A549 (cell line): Measurements from ENCODE around the gene TTYH2. TPM values are rescaled to one million over a fixed set of nuclear protein-coding genes. Genes with fewer than 3 reads are reported as not detected.

Experiments used
- ATAC-seq, 2 experiments: fragments of 200-7000 bp in 1 of 2; fragments of >200 bp in 1 of 2; cut with Nextera tagmentation in 1 of 2; cut with Tn5 transposase in 1 of 2; 3 replicates each; pipeline versions ENCODE4 v1.8.0 to v1.9.1; 2018 to 2020; ENCODE audit warnings: mild to moderate bottlenecking in 1 of 2, moderate library complexity in 1 of 2
- CTCF ChIA-PET: fragments of 300-600 bp; sonication (Branson Sonifier 250); formaldehyde crosslinking; extraction: SDS; loops from one replicate; lab custom pipeline; 2021; ENCODE audit warnings: antibody characterized with exemption, inconsistent platforms; lab: Yijun Ruan, JAX
- POLR2A ChIA-PET: fragments of 350-600 bp; formaldehyde crosslinking; extraction: SDS; loops from one replicate; lab custom pipeline; 2021; ENCODE audit warnings: antibody characterized with exemption, inconsistent platforms; lab: Yijun Ruan, JAX
- DNase-seq, 2 experiments: peaks; one replicate each; pipeline versions ENCODE4 v3.0.0 to v3.0.0-alpha.2; 2011 to 2016; ENCODE audit warnings: low read depth in 1 of 2, low spot score in 1 of 2
- FAIRE-seq: peaks from 2 replicates; lab custom pipeline; 2011; peaks lifted over from hg19 to GRCh38; lab: Jason Lieb, UNC
- H3K27ac ChIP-seq, 2 experiments: fragments of >200 bp; sonication (Bioruptor Twin); formaldehyde crosslinking; 3 replicates each; pipeline ENCODE4 v1.5.1; 2016 to 2017
- H3K4me1 ChIP-seq: fragments of >200 bp; sonication (Bioruptor Twin); formaldehyde crosslinking; 3 replicates; pipeline ENCODE4 v1.6.1; 2016
- H3K4me2 ChIP-seq: fragments of >200 bp; sonication (Bioruptor Twin); formaldehyde crosslinking; 3 replicates; pipeline ENCODE4 v1.6.1; 2016
- H3K4me3 ChIP-seq: fragments of >200 bp; sonication (Bioruptor Twin); formaldehyde crosslinking; 3 replicates; pipeline ENCODE4 v1.5.1; 2016
- H3K9me3 ChIP-seq: fragments of >200 bp; sonication (Bioruptor Twin); formaldehyde crosslinking; 3 replicates; pipeline ENCODE4 v1.6.1; 2016
- BHLHE40 ChIP-seq: IDR thresholded peaks from 2 replicates; pipeline ENCODE4 v1.6.1; 2012; ENCODE audit warnings: low read depth, low read length, inconsistent platforms
- EHF ChIP-seq: fragments of 250-450 bp; sonication (Bioruptor Pico); IDR thresholded peaks from 2 replicates; pipeline ENCODE4 v1.5.0; 2020; ENCODE audit warnings: mild to moderate bottlenecking
- EHMT2 ChIP-seq: fragments of 200-600 bp; sonication (generic); IDR thresholded peaks from 2 replicates; pipeline ENCODE4 v1.6.1; 2016; ENCODE audit warnings: antibody characterized with exemption, low read depth, mild to moderate bottlenecking, moderate library complexity
- EP300 ChIP-seq, 2 experiments: fragments of >200 bp; sonication (Bioruptor Twin); formaldehyde crosslinking; IDR thresholded peaks; 2 replicates in 1 of 2; 3 replicates in 1 of 2; pipeline ENCODE4 v1.6.1; 2016 to 2017
- FOSL2 ChIP-seq, 2 experiments: fragments of 450-650 bp in 1 of 2; fragments of >200 bp in 1 of 2; sonication (Bioruptor Twin) in 1 of 2; formaldehyde crosslinking; IDR thresholded peaks; 2 replicates each; pipeline versions ENCODE4 v1.5.0 to v1.6.1; 2016 to 2020; ENCODE audit warnings: mild to moderate bottlenecking in 1 of 2, moderate library complexity in 1 of 2
- HEYL ChIP-seq: fragments of 250-450 bp; sonication (Bioruptor Pico); IDR thresholded peaks from 2 replicates; pipeline ENCODE4 v1.8.0; 2021; ENCODE audit warnings: mild to moderate bottlenecking, moderate library complexity
- HOXB5 ChIP-seq: fragments of 250-450 bp; sonication (Bioruptor Pico); IDR thresholded peaks from 2 replicates; pipeline ENCODE4 v1.5.0; 2020; ENCODE audit warnings: mild to moderate bottlenecking, moderate library complexity
- JUNB ChIP-seq: fragments of >200 bp; sonication (Bioruptor Twin); formaldehyde crosslinking; IDR thresholded peaks from 2 replicates; pipeline ENCODE4 v1.6.1; 2016
- KDM5A ChIP-seq: fragments of 200-600 bp; sonication (generic); IDR thresholded peaks from 2 replicates; pipeline ENCODE4 v1.6.1; 2016; ENCODE audit warnings: antibody characterized with exemption, mild to moderate bottlenecking
- MAZ ChIP-seq: fragments of 150-350 bp; IDR thresholded peaks from 2 replicates; pipeline ENCODE4 v1.6.1; 2014; ENCODE audit warnings: antibody characterized with exemption, low read depth, low read length, borderline replicate concordance
- MYC ChIP-seq: IDR thresholded peaks from 2 replicates; pipeline ENCODE4 v1.6.1; 2012; ENCODE audit warnings: mild to moderate bottlenecking, inconsistent platforms, low read length, improper control_type of control experiment, borderline replicate concordance
- PHF8 ChIP-seq: fragments of 200-600 bp; sonication (generic); IDR thresholded peaks from 2 replicates; pipeline ENCODE4 v1.6.1; 2016; ENCODE audit warnings: low read depth, mild to moderate bottlenecking, antibody characterized with exemption, moderate library complexity, borderline replicate concordance
- RAD21 ChIP-seq, 2 experiments: fragments of >200 bp in 1 of 2; sonication (Bioruptor Twin) in 1 of 2; formaldehyde crosslinking in 1 of 2; IDR thresholded peaks in 1 of 2; conservative IDR thresholded peaks in 1 of 2; 2 replicates in 1 of 2; 3 replicates in 1 of 2; pipeline ENCODE4 v1.6.1; 2012 to 2018; ENCODE audit warnings: inconsistent platforms in 1 of 2
- RCOR1 ChIP-seq: fragments of 150-350 bp; IDR thresholded peaks from 2 replicates; pipeline ENCODE4 v1.6.1; 2014; ENCODE audit warnings: antibody characterized with exemption, low read length, low read depth
- SMC3 ChIP-seq: fragments of >200 bp; sonication (Bioruptor Twin); formaldehyde crosslinking; IDR thresholded peaks from 3 replicates; pipeline ENCODE4 v1.6.1; 2018; ENCODE audit warnings: inconsistent platforms
- TFCP2L1 ChIP-seq: fragments of 250-450 bp; sonication (Bioruptor Pico); IDR thresholded peaks from 2 replicates; pipeline ENCODE4 v1.5.0; 2021; ENCODE audit warnings: mild to moderate bottlenecking
- TP53 ChIP-seq: fragments of 250-450 bp; sonication (Bioruptor Pico); IDR thresholded peaks from 2 replicates; pipeline ENCODE4 v1.5.0; 2021; ENCODE audit warnings: mild to moderate bottlenecking, moderate library complexity
- ZNF302 ChIP-seq: fragments of 250-450 bp; sonication (Bioruptor Pico); IDR thresholded peaks from 2 replicates; pipeline ENCODE4 v1.9.0; 2021; ENCODE audit warnings: inconsistent platforms, mild to moderate bottlenecking, moderate library complexity
- ZSCAN20 ChIP-seq: fragments of 250-450 bp; sonication (Bioruptor Pico); IDR thresholded peaks from 2 replicates; pipeline ENCODE4 v1.8.0; 2022; ENCODE audit warnings: mild to moderate bottlenecking, moderate library complexity
- WGBS: methylation state at CpG from one replicate; pipeline ENCODE4 v1.1.6; 2017; ENCODE audit errors: missing lambda C conversion rate; 5-methylcytosine and 5-hydroxymethylcytosine counted together
- polyA plus RNA-seq, 4 experiments: library from polyadenylated mRNA; depleted of rRNA in 3 of 4; stranded (reverse); fragments of >200 nt; fragmentation: RNase III in 1 of 4; extraction: RNeasy Plus Mini Kit Qiagen cat#74134 plus additional on column Dnase treatment in 1 of 4; gene quantifications; 2 replicates in 3 of 4; 3 replicates in 1 of 4; pipeline ENCODE4 v1.2.3, GENCODE V29; 2011 to 2017
- TF ChIP-seq, protein P1 (sequence below): fragments of 450-650 bp; IDR thresholded peaks from 2 replicates; pipeline ENCODE4 v1.6.1; 2014; ENCODE audit warnings: antibody characterized with exemption
- TF ChIP-seq, protein P2 (sequence below): IDR thresholded peaks from 2 replicates; pipeline ENCODE4 v1.6.1; 2012
- TF ChIP-seq, protein P3 (sequence below): fragments of 200-600 bp; sonication (generic); IDR thresholded peaks from 2 replicates; pipeline ENCODE4 v1.6.1; 2016; ENCODE audit warnings: antibody characterized with exemption, mild to moderate bottlenecking, moderate library complexity

Gene TTYH2
- polyA plus RNA-seq, 2 of the 4 experiments (the other 2 are of a cell fraction): 1.4 to 1.7 TPM

DNA sequence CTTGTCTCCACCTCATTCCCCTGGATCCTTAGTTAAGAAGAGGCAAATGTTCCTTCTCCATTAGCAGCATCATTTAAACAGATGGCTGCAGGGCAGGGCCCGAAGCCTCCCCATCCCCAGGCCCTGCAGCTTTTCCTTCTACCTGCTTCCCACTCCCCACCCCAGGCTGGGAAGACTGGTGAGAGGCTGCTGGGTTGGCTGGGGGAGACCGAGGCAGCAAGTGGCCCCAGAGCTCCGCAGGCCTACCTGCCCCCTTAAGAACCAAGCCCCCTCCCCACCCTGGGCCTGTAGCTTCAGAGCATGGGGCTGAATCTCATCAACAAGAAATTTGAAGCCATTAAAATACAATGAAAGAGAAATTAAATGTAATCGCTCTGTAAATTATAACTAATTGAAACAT lies 32.0 kb upstream of the TTYH2 start (continued):
- TF ChIP-seq, protein P1, sequence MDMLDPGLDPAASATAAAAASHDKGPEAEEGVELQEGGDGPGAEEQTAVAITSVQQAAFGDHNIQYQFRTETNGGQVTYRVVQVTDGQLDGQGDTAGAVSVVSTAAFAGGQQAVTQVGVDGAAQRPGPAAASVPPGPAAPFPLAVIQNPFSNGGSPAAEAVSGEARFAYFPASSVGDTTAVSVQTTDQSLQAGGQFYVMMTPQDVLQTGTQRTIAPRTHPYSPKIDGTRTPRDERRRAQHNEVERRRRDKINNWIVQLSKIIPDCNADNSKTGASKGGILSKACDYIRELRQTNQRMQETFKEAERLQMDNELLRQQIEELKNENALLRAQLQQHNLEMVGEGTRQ: no peak
- TF ChIP-seq ZNF302 (CRISPR knock-in tag): no peak

DNA sequence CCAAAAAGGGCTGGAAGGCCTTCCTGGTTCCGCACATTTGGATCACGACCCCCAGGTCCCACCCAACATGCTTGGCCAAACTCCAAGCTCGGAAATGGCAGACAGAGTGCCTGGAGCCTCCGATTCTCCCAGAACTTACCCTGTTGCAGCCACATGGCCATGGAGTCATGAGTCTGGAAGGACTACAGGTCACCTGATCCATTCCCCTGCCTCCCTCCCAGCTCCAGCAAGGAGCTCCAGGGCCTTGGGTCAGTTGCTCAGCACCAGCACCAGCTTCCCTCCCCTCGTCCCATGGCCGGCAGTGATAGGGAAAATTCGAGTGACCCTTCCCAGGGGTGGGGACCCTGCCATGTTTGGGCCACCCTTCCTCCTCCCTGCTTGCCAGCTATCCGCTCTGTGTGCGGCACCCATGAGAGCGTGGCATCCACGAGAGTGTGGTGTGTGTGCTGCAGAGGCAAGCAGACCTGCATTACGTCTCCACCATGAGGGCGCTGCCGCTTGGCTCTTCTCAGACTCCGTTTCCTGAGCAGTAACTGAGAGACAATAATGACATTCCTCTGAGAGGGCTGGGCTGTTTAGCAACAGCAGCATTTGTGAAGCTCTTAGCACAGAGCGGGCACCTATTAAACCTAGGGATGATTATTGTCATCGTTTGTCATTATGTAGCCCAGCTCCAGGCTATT lies 31.2 kb upstream of the TTYH2 start:
- 77% methylated on average over 17 of the region's 17 CpGs for WGBS
- no peak for DNase-seq
- ChIA-PET CTCF (interaction anchor here (1.0 to 17.0 kb wide), 8 partner anchors 9 to 752 kb away, joined by 3 to 215 read pairs (median 6); partner anchors contain the start of gene RPL38), POLR2A (no interaction called here)
- Histone ChIP-seq H3K4me3 (no peak overlapping the region), H3K4me2 (no peak overlapping the region), H3K9me3 (no peaks in the 10 kb centered on the region), H3K4me1 (no peaks in the 10 kb centered on the region), H3K27ac (no peak overlapping the region)
- no peak for FAIRE-seq
- no peak for ATAC-seq
- TF ChIP-seq BHLHE40: no peak
- TF ChIP-seq EHF: no peak
- TF ChIP-seq EP300 (IDR thresholded peaks at IDR 0.05): no peak
- TF ChIP-seq, protein P2, sequence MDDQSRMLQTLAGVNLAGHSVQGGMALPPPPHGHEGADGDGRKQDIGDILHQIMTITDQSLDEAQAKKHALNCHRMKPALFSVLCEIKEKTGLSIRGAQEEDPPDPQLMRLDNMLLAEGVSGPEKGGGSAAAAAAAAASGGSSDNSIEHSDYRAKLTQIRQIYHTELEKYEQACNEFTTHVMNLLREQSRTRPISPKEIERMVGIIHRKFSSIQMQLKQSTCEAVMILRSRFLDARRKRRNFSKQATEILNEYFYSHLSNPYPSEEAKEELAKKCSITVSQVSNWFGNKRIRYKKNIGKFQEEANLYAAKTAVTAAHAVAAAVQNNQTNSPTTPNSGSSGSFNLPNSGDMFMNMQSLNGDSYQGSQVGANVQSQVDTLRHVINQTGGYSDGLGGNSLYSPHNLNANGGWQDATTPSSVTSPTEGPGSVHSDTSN: no peak
- no peak for TF ChIP-seq RCOR1
- TF ChIP-seq JUNB: no peak
- no peak for TF ChIP-seq PHF8
- no peak for TF ChIP-seq HOXB5 (CRISPR knock-in tag)
- no peak for TF ChIP-seq TFCP2L1
- TF ChIP-seq HEYL (CRISPR knock-in tag): no peak
- TF ChIP-seq MYC: no peak
- TF ChIP-seq SMC3: no peak
- TF ChIP-seq, protein P3, sequence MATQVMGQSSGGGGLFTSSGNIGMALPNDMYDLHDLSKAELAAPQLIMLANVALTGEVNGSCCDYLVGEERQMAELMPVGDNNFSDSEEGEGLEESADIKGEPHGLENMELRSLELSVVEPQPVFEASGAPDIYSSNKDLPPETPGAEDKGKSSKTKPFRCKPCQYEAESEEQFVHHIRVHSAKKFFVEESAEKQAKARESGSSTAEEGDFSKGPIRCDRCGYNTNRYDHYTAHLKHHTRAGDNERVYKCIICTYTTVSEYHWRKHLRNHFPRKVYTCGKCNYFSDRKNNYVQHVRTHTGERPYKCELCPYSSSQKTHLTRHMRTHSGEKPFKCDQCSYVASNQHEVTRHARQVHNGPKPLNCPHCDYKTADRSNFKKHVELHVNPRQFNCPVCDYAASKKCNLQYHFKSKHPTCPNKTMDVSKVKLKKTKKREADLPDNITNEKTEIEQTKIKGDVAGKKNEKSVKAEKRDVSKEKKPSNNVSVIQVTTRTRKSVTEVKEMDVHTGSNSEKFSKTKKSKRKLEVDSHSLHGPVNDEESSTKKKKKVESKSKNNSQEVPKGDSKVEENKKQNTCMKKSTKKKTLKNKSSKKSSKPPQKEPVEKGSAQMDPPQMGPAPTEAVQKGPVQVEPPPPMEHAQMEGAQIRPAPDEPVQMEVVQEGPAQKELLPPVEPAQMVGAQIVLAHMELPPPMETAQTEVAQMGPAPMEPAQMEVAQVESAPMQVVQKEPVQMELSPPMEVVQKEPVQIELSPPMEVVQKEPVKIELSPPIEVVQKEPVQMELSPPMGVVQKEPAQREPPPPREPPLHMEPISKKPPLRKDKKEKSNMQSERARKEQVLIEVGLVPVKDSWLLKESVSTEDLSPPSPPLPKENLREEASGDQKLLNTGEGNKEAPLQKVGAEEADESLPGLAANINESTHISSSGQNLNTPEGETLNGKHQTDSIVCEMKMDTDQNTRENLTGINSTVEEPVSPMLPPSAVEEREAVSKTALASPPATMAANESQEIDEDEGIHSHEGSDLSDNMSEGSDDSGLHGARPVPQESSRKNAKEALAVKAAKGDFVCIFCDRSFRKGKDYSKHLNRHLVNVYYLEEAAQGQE: no peak

DNA sequence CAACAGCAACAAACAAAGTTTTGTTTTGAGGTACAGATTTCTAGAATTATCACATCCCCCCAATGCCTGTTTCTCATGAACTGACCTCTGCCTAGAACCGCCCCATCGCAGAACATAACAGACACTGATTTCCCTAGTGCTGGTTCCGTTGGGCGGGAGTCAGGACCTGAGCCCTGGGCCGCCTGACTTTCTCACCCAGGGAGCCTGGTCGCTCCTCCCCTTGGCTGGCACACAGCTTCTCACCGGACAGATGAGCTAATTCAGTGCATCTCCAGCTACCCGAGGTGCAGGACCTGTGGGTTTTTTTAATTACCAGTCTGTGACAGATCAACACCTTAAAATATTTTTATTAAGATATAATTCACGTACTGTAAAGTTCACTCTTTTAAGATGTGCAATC lies 30.0 kb upstream of the TTYH2 start:
- H3K27ac ChIP-seq: no peak overlapping the region
- FAIRE-seq (no peak), ATAC-seq (no peak), DNase-seq (no peak)
- no peaks in the 10 kb centered on the region for H3K9me3 ChIP-seq
- 60% methylated on average over 9 of the region's 9 CpGs for WGBS
- CTCF ChIA-PET: interaction anchor here (0.6 to 17.0 kb wide), 8 partner anchors 9 to 753 kb away, joined by 3 to 215 read pairs (median 4); partner anchors contain the start of gene RPL38
- no peak overlapping the region for H3K4me2 ChIP-seq
- TF ChIP-seq MAZ: no peak
- TF ChIP-seq KDM5A: no peak
- TF ChIP-seq ZSCAN20 (CRISPR knock-in tag): no peak
- no peak for TF ChIP-seq EP300 (IDR thresholded peaks at IDR 0.05)
- no peak for TF ChIP-seq TP53 (CRISPR knock-in tag)
- TF ChIP-seq EHMT2: no peak
- TF ChIP-seq RAD21 (conservative IDR thresholded peaks at IDR 0.05 in 1 of 2, IDR thresholded peaks at IDR 0.05 in 1 of 2): no peak
- no peak for TF ChIP-seq FOSL2 (IDR thresholded peaks at IDR 0.05)
- no peak for TF ChIP-seq FOSL2 (CRISPR knock-in tag; IDR thresholded peaks at IDR 0.05)
- TF ChIP-seq, all 56 proteins: peak for 0
- POLR2A ChIA-PET: no interaction called here
- Histone ChIP-seq H3K4me1 (no peaks in the 10 kb centered on the region), H3K4me3 (no peak overlapping the region)
